KMS-11 (cell line): ENCODE results near the gene GPBP1L1.

Experiments
- H2AFZ ChIP-seq: fragments of 200-600 bp; sonication (generic); 2 replicates; pipeline ENCODE4 v1.6.1; 2016; ENCODE audit warnings: antibody characterized with exemption, mixed run types, low read depth
- H3K27ac ChIP-seq: fragments of 200-600 bp; sonication (generic); 2 replicates; pipeline ENCODE4 v1.6.1; 2016; ENCODE audit warnings: mild to moderate bottlenecking, mixed run types
- H3K27me3 ChIP-seq: fragments of 200-600 bp; sonication (generic); 2 replicates; pipeline ENCODE4 v1.6.1; 2017; ENCODE audit warnings: mild to moderate bottlenecking, low read depth, mixed run types, moderate library complexity; ENCODE audit not compliant: insufficient read depth
- H3K36me3 ChIP-seq: fragments of 200-600 bp; sonication (generic); 2 replicates; pipeline ENCODE4 v1.6.1; 2017; ENCODE audit warnings: mild to moderate bottlenecking, mixed run types; ENCODE audit not compliant: insufficient read depth
- H3K4me1 ChIP-seq: fragments of 200-600 bp; sonication (generic); 2 replicates; pipeline ENCODE4 v1.6.1; 2016; ENCODE audit warnings: mild to moderate bottlenecking, low read depth, mixed run types; ENCODE audit not compliant: poor library complexity, severe bottlenecking
- H3K4me2 ChIP-seq: fragments of 200-600 bp; sonication (generic); 2 replicates; pipeline ENCODE4 v1.7.0; 2016; ENCODE audit warnings: mild to moderate bottlenecking, mixed run types
- H3K4me3 ChIP-seq: fragments of 200-600 bp; sonication (generic); IDR thresholded peaks from 2 replicates; pipeline ENCODE4 v1.6.1; 2017; ENCODE audit warnings: low read depth, low read length, mixed read lengths; ENCODE audit not compliant: insufficient read depth
- H3K79me2 ChIP-seq: fragments of 200-600 bp; sonication (generic); 2 replicates; pipeline ENCODE4 v1.6.1; 2016; ENCODE audit warnings: low read depth, mixed run types; ENCODE audit not compliant: insufficient read depth
- H3K9ac ChIP-seq: fragments of 200-600 bp; sonication (generic); 2 replicates; pipeline ENCODE4 v1.6.1; 2016; ENCODE audit warnings: mild to moderate bottlenecking, mixed run types
- H4K20me1 ChIP-seq: fragments of 200-600 bp; sonication (generic); 2 replicates; pipeline ENCODE4 v1.6.1; 2016; ENCODE audit warnings: mild to moderate bottlenecking, mixed run types; ENCODE audit not compliant: insufficient read depth
- TF ChIP-seq, protein P1 (sequence below): fragments of 200-600 bp; sonication (generic); conservative IDR thresholded peaks from 2 replicates; pipeline ENCODE4 v1.6.1; 2017; ENCODE audit warnings: low read depth, mild to moderate bottlenecking, antibody characterized with exemption, low read length, moderate library complexity, mixed read lengths

Gene GPBP1L1

DNA sequence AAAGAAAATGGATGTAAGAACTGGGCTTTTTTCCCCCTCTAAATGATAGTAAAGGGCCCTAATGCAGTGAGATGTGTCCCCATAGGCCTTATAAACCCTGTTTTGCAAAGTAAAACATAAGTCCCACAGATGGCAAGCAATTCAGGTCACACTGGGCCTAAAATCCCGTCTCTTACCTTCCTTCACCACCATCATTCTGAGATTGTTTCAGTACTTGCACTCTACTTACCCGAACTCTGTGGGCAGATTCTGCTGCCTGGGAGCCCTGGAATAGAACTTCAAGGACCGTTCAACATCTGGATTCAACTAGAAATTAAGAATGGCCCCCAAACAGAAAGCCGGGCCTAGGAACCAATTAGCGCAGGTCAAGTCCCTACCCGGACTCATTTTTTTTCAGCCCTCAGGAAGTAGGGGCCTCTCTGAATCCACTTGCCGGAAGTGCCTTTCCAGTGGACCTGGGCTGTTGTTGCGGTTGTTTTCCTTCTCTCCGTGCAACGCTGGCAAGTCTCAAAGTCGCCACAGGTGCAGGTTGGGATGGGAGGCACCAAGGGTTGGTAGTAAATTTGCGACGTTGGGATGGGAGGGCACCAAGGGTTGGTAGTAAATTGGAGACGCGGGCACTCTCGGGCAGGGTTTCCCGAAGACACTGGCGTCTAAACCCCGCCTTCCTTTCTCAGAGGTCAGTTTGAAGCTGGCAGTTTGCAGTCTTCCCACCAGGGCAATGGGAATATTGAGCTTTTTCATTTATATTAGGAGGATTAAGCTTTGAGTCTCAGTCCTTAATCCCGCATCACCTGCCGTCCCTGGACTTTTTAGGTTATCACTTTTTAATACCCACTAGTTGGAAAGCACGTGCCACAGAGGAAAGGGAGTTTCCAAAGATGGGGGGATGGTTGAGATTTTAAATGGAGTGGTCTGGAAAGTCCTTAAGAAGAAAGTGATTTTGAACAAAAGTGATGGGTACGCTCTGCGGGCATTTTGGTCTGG is 1.7 kb upstream of the GPBP1L1 start, which contains the start of gene TMEM69:
Gene TMEM69, plus strand, starts transcription at position 428 of the 987 bp plus-strand sequence. CDS start 2,888 bp downstream, outside the sequence.
- Histone ChIP-seq H3K27me3 (no peaks in the 10 kb centered on the region), H3K4me3 (peak within 1 kb of the TSS; percentile 50), H3K9ac (peak within 1 kb of the TSS; percentile 83), H4K20me1 (peaks cover 10% of the 10 kb centered on the region; the same call in 1 of the 2 replicates), H3K4me2 (peak within 1 kb of the TSS; percentile 76), H3K27ac (peak within 1 kb of the TSS; percentile 89), H3K79me2 (peaks cover 63% of the 10 kb centered on the region), H3K36me3 (no peaks in the 10 kb centered on the region), H3K4me1 (peaks cover 18% of the 10 kb centered on the region), H2AFZ (peak within 1 kb of the TSS; percentile 70)
- TF ChIP-seq, protein P1, sequence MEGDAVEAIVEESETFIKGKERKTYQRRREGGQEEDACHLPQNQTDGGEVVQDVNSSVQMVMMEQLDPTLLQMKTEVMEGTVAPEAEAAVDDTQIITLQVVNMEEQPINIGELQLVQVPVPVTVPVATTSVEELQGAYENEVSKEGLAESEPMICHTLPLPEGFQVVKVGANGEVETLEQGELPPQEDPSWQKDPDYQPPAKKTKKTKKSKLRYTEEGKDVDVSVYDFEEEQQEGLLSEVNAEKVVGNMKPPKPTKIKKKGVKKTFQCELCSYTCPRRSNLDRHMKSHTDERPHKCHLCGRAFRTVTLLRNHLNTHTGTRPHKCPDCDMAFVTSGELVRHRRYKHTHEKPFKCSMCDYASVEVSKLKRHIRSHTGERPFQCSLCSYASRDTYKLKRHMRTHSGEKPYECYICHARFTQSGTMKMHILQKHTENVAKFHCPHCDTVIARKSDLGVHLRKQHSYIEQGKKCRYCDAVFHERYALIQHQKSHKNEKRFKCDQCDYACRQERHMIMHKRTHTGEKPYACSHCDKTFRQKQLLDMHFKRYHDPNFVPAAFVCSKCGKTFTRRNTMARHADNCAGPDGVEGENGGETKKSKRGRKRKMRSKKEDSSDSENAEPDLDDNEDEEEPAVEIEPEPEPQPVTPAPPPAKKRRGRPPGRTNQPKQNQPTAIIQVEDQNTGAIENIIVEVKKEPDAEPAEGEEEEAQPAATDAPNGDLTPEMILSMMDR: no peak

DNA sequence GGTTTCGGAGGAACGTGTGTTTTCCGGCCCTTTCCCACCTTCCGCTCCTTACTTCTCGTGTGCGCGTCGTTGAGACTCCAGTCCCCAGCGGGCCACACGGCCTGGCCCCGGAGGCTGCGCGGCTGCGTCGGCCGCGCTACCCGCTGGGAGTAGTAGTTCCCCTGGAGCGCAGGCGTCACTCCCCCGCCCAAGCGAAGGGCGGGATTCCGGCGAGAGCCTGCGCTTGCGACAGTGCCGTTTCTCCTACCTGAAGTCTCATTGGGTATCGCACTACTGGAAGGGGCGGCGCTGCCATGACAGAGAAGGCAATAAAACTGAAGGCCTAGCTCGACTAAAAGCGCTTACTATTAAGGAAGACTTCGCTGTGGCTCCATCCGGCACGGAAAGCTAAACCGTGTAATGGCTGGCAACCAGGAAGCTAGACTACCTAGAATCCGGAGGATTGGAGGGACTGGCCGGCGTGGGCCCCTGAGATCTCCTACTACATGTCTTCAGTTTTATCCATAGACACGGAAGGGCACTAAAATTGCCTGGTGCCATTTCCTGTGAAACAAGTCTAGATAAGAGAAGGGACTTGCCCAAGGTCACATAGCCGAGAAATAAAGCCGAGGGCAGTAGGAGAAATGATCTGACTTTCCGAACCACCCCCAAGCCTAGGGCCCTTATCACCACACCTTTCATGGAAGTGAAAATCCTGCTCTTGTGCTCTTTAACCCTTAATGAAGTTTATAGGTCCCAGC is 851 bp upstream of the GPBP1L1 start:
- Histone ChIP-seq H3K27ac (peak overlapping the region; percentile 89), H3K4me3 (peak overlapping the region; percentile 50), H3K27me3 (no peaks in the 10 kb centered on the region), H2AFZ (peak overlapping the region; percentile 70; the same call in 1 of the 2 replicates), H3K9ac (peak overlapping the region; percentile 83), H3K4me1 (peaks cover 26% of the 10 kb centered on the region), H4K20me1 (peaks cover 10% of the 10 kb centered on the region; the same call in 1 of the 2 replicates), H3K36me3 (no peaks in the 10 kb centered on the region), H3K79me2 (peaks cover 72% of the 10 kb centered on the region), H3K4me2 (peak overlapping the region; percentile 76)
- TF ChIP-seq, protein P1: no peak

DNA sequence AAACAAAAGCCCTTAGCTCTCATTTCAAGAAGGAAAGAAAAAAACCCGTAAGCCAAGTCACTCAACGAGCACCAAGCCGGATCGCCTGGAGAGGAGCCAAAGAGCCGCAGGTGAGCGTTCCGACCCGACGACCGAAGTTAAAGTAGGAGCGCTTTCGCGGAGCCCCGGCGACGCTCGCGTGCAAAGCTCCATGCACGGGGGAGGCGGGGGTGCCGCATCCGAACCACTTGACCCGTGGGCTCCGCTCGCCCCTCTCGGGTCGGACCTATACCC is 382 bp downstream of the GPBP1L1 start:
- Histone ChIP-seq H3K79me2 (peaks cover 81% of the 10 kb centered on the region), H3K27me3 (no peaks in the 10 kb centered on the region), H4K20me1 (peaks cover 19% of the 10 kb centered on the region; the same call in 1 of the 2 replicates), H2AFZ (peak overlapping the region; percentile 68), H3K4me1 (peaks cover 38% of the 10 kb centered on the region), H3K4me3 (peak overlapping the region; percentile 81), H3K9ac (peak overlapping the region; percentile 83), H3K4me2 (peak overlapping the region; percentile 98; the same call in 1 of the 2 replicates), H3K27ac (peak overlapping the region; percentile 89), H3K36me3 (no peaks in the 10 kb centered on the region)
- TF ChIP-seq, protein P1: no peak

DNA sequence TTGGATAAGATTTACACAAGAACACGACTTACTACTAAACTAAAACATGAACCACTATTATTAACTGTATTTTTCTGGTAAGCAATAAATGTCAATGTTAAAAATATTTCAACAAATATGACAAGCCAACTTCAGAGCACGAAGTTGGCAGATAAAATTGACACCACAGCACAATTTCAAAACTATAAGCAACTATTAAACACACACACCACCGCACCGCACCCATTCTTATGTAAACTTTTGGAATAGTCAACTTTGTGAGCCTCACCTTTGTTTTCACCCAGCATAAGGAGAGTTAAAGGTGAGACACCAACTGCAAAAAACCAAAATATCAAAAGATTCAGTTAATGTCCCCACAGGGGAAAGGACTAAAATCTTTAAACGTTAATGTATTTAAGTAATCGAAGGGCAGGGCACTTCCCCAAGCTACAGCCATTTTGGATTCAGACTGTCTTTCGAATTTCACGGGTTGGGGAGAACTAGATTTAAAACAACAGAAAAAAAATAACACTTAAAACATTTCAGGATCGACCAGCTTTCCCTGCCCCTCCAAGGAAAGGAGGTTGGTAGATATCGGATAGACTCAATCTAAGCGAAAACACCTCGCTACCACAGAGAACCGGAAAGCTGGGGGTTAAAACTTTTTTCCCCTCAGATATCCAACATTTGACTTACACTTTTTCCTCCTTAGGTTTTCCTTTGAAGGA is 872 bp downstream of the GPBP1L1 start:
- Histone ChIP-seq H3K27ac (peak overlapping the region; percentile 89), H2AFZ (peak overlapping the region; percentile 68; the same call in 1 of the 2 replicates), H3K9ac (peak overlapping the region; percentile 83), H3K4me2 (peak overlapping the region; percentile 98), H3K27me3 (no peaks in the 10 kb centered on the region), H3K4me3 (peak overlapping the region; percentile 81), H3K79me2 (peaks cover 82% of the 10 kb centered on the region), H3K36me3 (no peaks in the 10 kb centered on the region), H4K20me1 (peaks cover 20% of the 10 kb centered on the region; the same call in 1 of the 2 replicates), H3K4me1 (peaks cover 43% of the 10 kb centered on the region)
- TF ChIP-seq, protein P1: no peak
